Endothelial cell of umbilical vein (primary cell): ENCODE measurements around the gene ZRANB1. TPM values are rescaled to one million over a fixed set of nuclear protein-coding genes. Genes with fewer than 3 reads are reported as not detected.

Source experiments
- BruUV-seq: library from RNA; stranded (reverse); fragments of 400-500 nt; replicated peaks from 2 replicates; lab custom pipeline; 2021; lab: Mats Ljungman, UMichigan
- CTCF ChIA-PET: fragments of 300-600, 350-600 bp; sonication (Branson Sonifier 250); formaldehyde crosslinking; loops from one replicate; lab custom pipeline; 2021; ENCODE audit warnings: antibody characterized with exemption, inconsistent platforms; lab: Charles Lee
- POLR2A ChIA-PET: fragments of 300-600, 350-600 bp; sonication (Branson Sonifier 250); formaldehyde crosslinking; loops from one replicate; lab custom pipeline; 2021; ENCODE audit warnings: antibody characterized with exemption, inconsistent platforms; lab: Charles Lee
- DNase-seq: peaks from one replicate; pipeline ENCODE4 v3.0.0-alpha.2; 2011; ENCODE audit warnings: low read depth, low spot score
- FAIRE-seq: peaks from 2 replicates; lab custom pipeline; 2011; peaks lifted over from hg19 to GRCh38; lab: Jason Lieb, UNC
- H2AFZ ChIP-seq: 2 replicates; pipeline ENCODE4 v1.6.0; 2012; ENCODE audit warnings: low read depth, low read length, control low read depth, inconsistent platforms
- H3K27ac ChIP-seq: 2 replicates; pipeline ENCODE4 v1.5.1; 2011; ENCODE audit warnings: low read depth, mild to moderate bottlenecking, control low read depth, low read length, moderate library complexity; ENCODE audit not compliant: insufficient read depth
- H3K27me3 ChIP-seq, 2 experiments: 2 replicates each; pipeline versions ENCODE4 v1.6.0 to v1.6.1; 2011; ENCODE audit warnings: low read length in 2 of 2, mixed read lengths in 1 of 2; ENCODE audit not compliant: control insufficient read depth in 2 of 2, insufficient read depth in 2 of 2
- H3K36me3 ChIP-seq, 2 experiments: 2 replicates in 1 of 2; 3 replicates in 1 of 2; pipeline ENCODE4 v1.5.1; 2011; ENCODE audit warnings: low read length in 2 of 2, mild to moderate bottlenecking in 1 of 2, moderate library complexity in 1 of 2; ENCODE audit not compliant: control insufficient read depth in 2 of 2, insufficient read depth in 2 of 2; ENCODE audit errors: extremely low read depth in 1 of 2
- H3K4me1 ChIP-seq: 3 replicates; pipeline ENCODE4 v1.5.1; 2011; ENCODE audit warnings: mild to moderate bottlenecking, low read length; ENCODE audit not compliant: control insufficient read depth, insufficient read depth; ENCODE audit errors: extremely low read depth
- H3K4me2 ChIP-seq: 2 replicates; pipeline ENCODE4 v1.6.1; 2011; ENCODE audit warnings: low read length, control low read depth, mixed read lengths; ENCODE audit not compliant: insufficient read depth
- H3K4me3 ChIP-seq, 3 experiments: fragments of 200-600 bp in 1 of 3; sonication (generic), shearing (Covaris generic) in 1 of 3; replicated peaks in 1 of 3; 2 replicates each; pipeline ENCODE4 v1.5.1; 2011 to 2016; ENCODE audit warnings: control low read depth in 3 of 3, low read length in 3 of 3, mild to moderate bottlenecking in 2 of 3, inconsistent platforms in 1 of 3, low read depth in 1 of 3, moderate library complexity in 1 of 3; ENCODE audit not compliant: insufficient read depth in 1 of 3
- H3K79me2 ChIP-seq: 2 replicates; pipeline ENCODE4 v1.6.0; 2012; ENCODE audit warnings: low read length, inconsistent platforms; ENCODE audit not compliant: control insufficient read depth, insufficient read depth
- H3K9ac ChIP-seq: replicated peaks from 2 replicates; pipeline ENCODE3; 2011; ENCODE audit warnings: low read length, control low read depth; ENCODE audit not compliant: insufficient read depth; ENCODE audit errors: extremely low read depth
- H3K9me1 ChIP-seq: replicated peaks from 3 replicates; pipeline ENCODE4 v1.6.0; 2011; ENCODE audit warnings: mild to moderate bottlenecking, low read length; ENCODE audit not compliant: control insufficient read depth, insufficient read depth; ENCODE audit errors: extremely low read depth
- H3K9me3 ChIP-seq: replicated peaks from 2 replicates; pipeline ENCODE4 v1.5.1; 2012; ENCODE audit warnings: low read length, inconsistent platforms; ENCODE audit not compliant: control insufficient read depth, insufficient read depth
- H4K20me1 ChIP-seq: replicated peaks from 2 replicates; pipeline ENCODE3; 2011; ENCODE audit warnings: mild to moderate bottlenecking, low read length; ENCODE audit not compliant: control insufficient read depth, insufficient read depth; ENCODE audit errors: extremely low read depth
- CTCF ChIP-seq, 2 donors: IDR thresholded peaks; 1 replicate in 1 of 2; 2 replicates in 1 of 2; pipeline ENCODE4 v1.5.1; 2011; ENCODE audit warnings: low read length in 2 of 2, mild to moderate bottlenecking in 2 of 2, moderate library complexity in 2 of 2, control low read depth in 1 of 2, inconsistent platforms in 1 of 2, low read depth in 1 of 2; ENCODE audit not compliant: insufficient read depth in 1 of 2; ENCODE audit errors: extremely low read depth in 1 of 2
- EZH2 ChIP-seq: IDR thresholded peaks from 2 replicates; pipeline ENCODE4 v1.6.1; 2012; ENCODE audit warnings: borderline replicate concordance, low read depth, mild to moderate bottlenecking, moderate library complexity, low read length, inconsistent platforms; ENCODE audit not compliant: severe bottlenecking
- FOS ChIP-seq: IDR thresholded peaks from 2 replicates; pipeline ENCODE4 v1.6.1; 2011; ENCODE audit warnings: mild to moderate bottlenecking, low read length, moderate library complexity, borderline replicate concordance; ENCODE audit not compliant: insufficient read depth
- GATA2 ChIP-seq: IDR thresholded peaks from 2 replicates; pipeline ENCODE4 v1.7.0; 2011; ENCODE audit warnings: low read depth, mild to moderate bottlenecking, moderate library complexity, mixed read lengths, low read length; ENCODE audit not compliant: insufficient read length, insufficient read depth
- JUN ChIP-seq: IDR thresholded peaks from 2 replicates; pipeline ENCODE4 v1.6.1; 2011; ENCODE audit warnings: borderline replicate concordance, low read depth; ENCODE audit not compliant: insufficient read length, insufficient read depth
- MAX ChIP-seq: IDR thresholded peaks from 2 replicates; pipeline ENCODE4 v1.6.1; 2011; ENCODE audit not compliant: insufficient read depth, insufficient read length
- MYC ChIP-seq: IDR thresholded peaks from one replicate; pipeline ENCODE4 v1.6.1; 2011; ENCODE audit warnings: mild to moderate bottlenecking, low read depth, low read length
- POLR2A ChIP-seq: IDR thresholded peaks from 2 replicates; pipeline ENCODE4 v1.6.1; 2012; ENCODE audit warnings: low read depth, mild to moderate bottlenecking, control low read depth, low read length
- POLR2AphosphoS5 ChIP-seq: IDR thresholded peaks from 2 replicates; pipeline ENCODE4 v1.6.1; 2012; ENCODE audit warnings: low read depth, mild to moderate bottlenecking, control low read depth, low read length, moderate library complexity; ENCODE audit not compliant: insufficient read depth
- dilution Hi-C: fragments of 300-500 bp; cut with MboI; formaldehyde crosslinking; loops from one replicate; pipeline ENCODE4 v1.15.0; 2019; ENCODE audit warnings: low sequenced_read_pairs; ENCODE audit not compliant: extremely low pct_ligation_motif_present
- intact Hi-C: fragments of 100-400 bp; cut with micrococcal nuclease; formaldehyde crosslinking; loops from one replicate; pipeline ENCODE4 v1.10.0; 2022
- polyA plus RNA-seq, 4 experiments: library from polyadenylated mRNA; depleted of rRNA in 3 of 4; stranded (reverse) in 3 of 4; unstranded in 1 of 4; fragments of >200 nt; gene quantifications; 2 replicates each; pipeline versions ENCODE4 v1.2.1 to v1.2.3, GENCODE V29; 2011 to 2012; ENCODE audit warnings: missing spikeins in 1 of 4
- total RNA-seq: library from RNA; stranded (reverse); gene quantifications from 2 replicates; pipeline ENCODE4 v1.2.3, GENCODE V29; 2021

The ZRANB1 gene
- total and polyA plus RNA-seq, 2 donors (not counting 3 experiments of a cell fraction or from before 2014, with no cell fraction given), result 6.2 to 17.7 TPM

- no peaks in the 10 kb centered on the region for H3K9me1 ChIP-seq
- no peak for DNase-seq
- ChIA-PET CTCF (interaction anchor here (0.8 to 1.2 kb wide), 2 partner anchors 11 to 19 kb away, joined by 3 to 4 read pairs; no protein-coding TSS in a partner anchor), POLR2A (no interaction called here)
- no peak overlapping the region for H3K4me3 ChIP-seq
- H3K79me2 ChIP-seq, result peaks cover 57% of the 10 kb centered on the region
- no peaks in the 10 kb centered on the region for H3K27me3 ChIP-seq
- TF ChIP-seq FOS, result no peak
- no peak for TF ChIP-seq POLR2AphosphoS5
- no peak for TF ChIP-seq MYC
- no peak overlapping the region for H3K9ac ChIP-seq
- H3K9me3 ChIP-seq, result no peaks in the 10 kb centered on the region
- no TSS peak for BruUV-seq
- H3K4me2 ChIP-seq, result no peak overlapping the region
- H3K4me1 ChIP-seq, result no peaks in the 10 kb centered on the region
- peaks cover 0 to 2% of the 10 kb centered on the region in 2 experiments for H3K36me3 ChIP-seq
- intact Hi-C loops (no loop called here), dilution Hi-C loops (no loop called here)
- no peak overlapping the region for H3K27ac ChIP-seq
- H4K20me1 ChIP-seq, result peaks cover 9% of the 10 kb centered on the region
- no peak for FAIRE-seq
- H2AFZ ChIP-seq, result no peak overlapping the region
Observed at GRCh38 chr10:124953421-124953820, 11.5 kb downstream of the ZRANB1 start.

- no peak overlapping the region for H3K4me2 ChIP-seq
- CTCF ChIA-PET, result no interaction called here
- no peaks in the 10 kb centered on the region for H3K9me1 ChIP-seq
- H2AFZ ChIP-seq, result no peak overlapping the region
- no peak overlapping the region for H3K27ac ChIP-seq
- H3K36me3 ChIP-seq, result peaks cover 0 to 2% of the 10 kb centered on the region in 2 experiments
- no peak overlapping the region for H3K9ac ChIP-seq
- dilution Hi-C loops, result no loop called here
- H3K4me3 ChIP-seq, result no peak overlapping the region
- DNase-seq (no peak), FAIRE-seq (no peak)
- TF ChIP-seq CTCF (IDR thresholded peaks at IDR 0.05; ENCODE audit: extremely low read depth in 1 of 2, insufficient read depth in 1 of 2, low read depth in 1 of 2, low read length in 2 of 2) (no peak), POLR2AphosphoS5 (no peak), POLR2A (no peak), MYC (no peak), EZH2 (no peak), MAX (no peak), JUN (no peak), GATA2 (no peak), FOS (no peak)
- no peaks in the 10 kb centered on the region for H3K4me1 ChIP-seq
- peaks cover 12% of the 10 kb centered on the region for H4K20me1 ChIP-seq
- no TSS peak for BruUV-seq
- no peaks in the 10 kb centered on the region for H3K27me3 ChIP-seq
- H3K79me2 ChIP-seq, result peaks cover 56% of the 10 kb centered on the region
- intact Hi-C loops, result no loop called here
- no peaks in the 10 kb centered on the region for H3K9me3 ChIP-seq
- POLR2A ChIA-PET, result no interaction called here
Observed at GRCh38 chr10:124955243-124955642, 13.3 kb downstream of the ZRANB1 start.
